HG02943 (cell line): ENCODE measurements around the gene CXCR5.

ENCODE experiments used
- ATAC-seq: cut with Tn5 transposase; IDR thresholded peaks from one replicate; pipeline ENCODE4 v1.9.1; 2021; ENCODE audit warnings: mild to moderate bottlenecking, low read depth, moderate library complexity; ENCODE audit not compliant: unreplicated experiment

CXCR5 gene

GRCh38 chr11:118873804-118874203 is 9.9 kb upstream of the CXCR5 start:
- ATAC-seq = no peak

GRCh38 chr11:118876286-118876685 is 7.4 kb upstream of the CXCR5 start:
- no peak for ATAC-seq

GRCh38 chr11:118877487-118878162 is 6.1 kb upstream of the CXCR5 start:
- ATAC-seq = no peak

- ATAC-seq = no peak
Observed at GRCh38 chr11:118878163-118878563, 5.5 kb upstream of the CXCR5 start.

GRCh38 chr11:118881228-118881627 is 2.5 kb upstream of the CXCR5 start:
- ATAC-seq = no peak

GRCh38 chr11:118882491-118882890 is 1.2 kb upstream of the CXCR5 start:
- ATAC-seq = no peak

- ATAC-seq = no peak
Observed at GRCh38 chr11:118883004-118883367, 706 bp upstream of the CXCR5 start.

GRCh38 chr11:118884875-118885274 is 1.2 kb downstream of the CXCR5 start:
- ATAC-seq = no peak

- no peak for ATAC-seq
Observed at GRCh38 chr11:118885319-118885718, 1.6 kb downstream of the CXCR5 start.

GRCh38 chr11:118885831-118886565 is 2.3 kb downstream of the CXCR5 start:
- no peak for ATAC-seq

GRCh38 chr11:118886681-118887111 is 3.0 kb downstream of the CXCR5 start:
- ATAC-seq = no peak

GRCh38 chr11:118887206-118887605 is 3.5 kb downstream of the CXCR5 start:
- ATAC-seq = no peak

GRCh38 chr11:118888398-118888797 is 4.7 kb downstream of the CXCR5 start:
- no peak for ATAC-seq

GRCh38 chr11:118889797-118890196 is 6.1 kb downstream of the CXCR5 start:
- no peak for ATAC-seq

GRCh38 chr11:118892514-118892913 is 8.8 kb downstream of the CXCR5 start:
- ATAC-seq = no peak

GRCh38 chr11:118892964-118893363 is 9.3 kb downstream of the CXCR5 start:
- ATAC-seq = no peak

- no peak for ATAC-seq
Observed at GRCh38 chr11:118893662-118894061, 10.0 kb downstream of the CXCR5 start.

GRCh38 chr11:118894192-118894591 is 10.5 kb downstream of the CXCR5 start:
- no peak for ATAC-seq

GRCh38 chr11:118895093-118896039 is 11.7 kb downstream of the CXCR5 start:
- no peak for ATAC-seq

GRCh38 chr11:118896472-118896913 is 12.8 kb downstream of the CXCR5 start:
- ATAC-seq = no peak
